GM21576 (cell line): Measurements from ENCODE around the gene ACAD9.
"Not testable (repeated sequence)": the region's sequence is repeated elsewhere in the genome, so short reads cannot be mapped to it uniquely, and the experiment has no call there.

Experiments
- ATAC-seq: cut with Tn5 transposase; IDR thresholded peaks from one replicate; pipeline ENCODE4 v1.9.1; 2021; ENCODE audit warnings: mild to moderate bottlenecking, moderate library complexity; ENCODE audit not compliant: unreplicated experiment

ACAD9 gene

GRCh38 chr3:128879125-128879969 lies at the start of gene ACAD9:
Gene ACAD9, plus strand, starts transcription at chr3:128879620. Its CDS starts 72 bp downstream, at chr3:128879692.
- ATAC-seq = peak; percentile 83

DNA sequence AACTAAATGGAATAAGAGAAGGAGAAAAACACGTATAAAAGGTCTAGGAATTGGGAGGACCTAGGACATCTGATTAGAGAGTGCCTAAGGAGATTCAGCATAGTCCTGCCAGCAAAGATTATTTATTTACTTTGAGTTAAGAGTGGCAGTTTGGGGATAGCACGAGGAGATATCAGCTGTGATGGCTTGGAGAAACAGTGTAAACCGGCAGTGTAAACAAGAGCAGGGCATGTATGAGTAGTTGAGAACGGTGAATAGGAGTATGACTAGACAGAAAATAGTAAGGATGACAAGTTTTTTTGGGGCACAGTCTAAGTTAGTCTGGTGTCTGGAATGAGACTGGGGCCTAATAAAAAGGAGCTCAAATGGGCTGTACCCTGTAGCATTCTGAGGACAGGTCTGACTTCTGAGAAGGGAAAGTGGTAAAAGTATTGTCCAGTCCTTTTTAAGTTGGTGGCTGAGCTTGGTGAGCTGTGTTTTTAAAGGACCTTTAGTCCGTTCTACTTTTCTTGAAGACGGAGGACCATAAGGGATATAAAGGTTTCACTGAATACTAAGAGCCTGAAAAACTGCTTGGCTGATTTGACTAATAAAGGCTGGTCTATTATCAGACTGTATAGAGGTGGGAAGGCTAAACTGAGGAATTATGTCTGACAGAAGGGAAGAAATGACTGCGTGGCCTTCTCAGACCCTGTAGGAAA lies 49.3 kb upstream of the ACAD9 start:
- not testable (repeated sequence) for ATAC-seq

- not testable (repeated sequence) for ATAC-seq
These were observed 48.7 kb upstream of the ACAD9 start for GRCh38 chr3:128830762-128831161.

- not testable (repeated sequence) for ATAC-seq
These were observed 46.4 kb upstream of the ACAD9 start for GRCh38 chr3:128832979-128833378.

DNA sequence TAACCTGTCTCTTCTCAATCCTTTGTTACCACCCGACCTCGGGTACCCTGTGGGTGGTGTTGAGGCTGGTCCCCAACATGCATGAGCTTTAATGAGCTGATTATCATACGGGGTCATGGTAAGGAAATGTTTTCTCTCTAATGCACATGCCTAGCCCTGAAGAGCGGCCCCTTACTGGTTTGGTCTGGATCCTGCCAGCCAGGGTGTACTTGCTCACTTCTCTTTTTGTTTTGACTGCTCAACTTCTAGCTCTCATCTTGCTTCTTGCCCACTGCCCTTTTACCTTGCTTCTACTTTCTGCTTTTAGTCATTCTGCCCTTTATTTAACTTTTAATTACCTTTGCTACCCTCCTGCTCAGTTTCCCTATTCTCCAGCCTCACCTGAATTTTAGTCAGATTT lies 44.3 kb upstream of the ACAD9 start:
- ATAC-seq = no peak

GRCh38 chr3:128841926-128842920 lies 37.2 kb upstream of the ACAD9 start:
- no peak for ATAC-seq

DNA sequence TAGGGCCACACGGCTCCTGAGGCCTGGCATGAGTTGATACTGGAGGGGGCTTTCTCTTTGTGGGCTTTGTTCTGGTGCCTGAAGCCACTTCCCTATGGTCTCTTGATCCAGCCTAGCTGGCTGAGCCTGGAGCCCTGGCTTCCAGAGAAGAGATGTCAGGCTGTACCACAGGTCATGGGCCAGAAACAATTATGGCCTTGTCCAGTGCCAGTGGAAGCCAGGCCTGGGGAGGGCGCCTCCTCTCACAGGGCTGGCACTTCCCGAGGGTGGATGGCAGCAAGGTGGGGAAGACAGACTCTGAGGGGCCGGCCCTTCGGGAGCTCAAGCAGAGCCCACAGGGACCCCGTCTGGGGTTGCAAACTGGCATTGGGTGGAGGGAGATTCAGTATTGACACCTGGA lies 34.9 kb upstream of the ACAD9 start:
- no peak for ATAC-seq

GRCh38 chr3:128845119-128845777 lies 34.2 kb upstream of the ACAD9 start:
- ATAC-seq = no peak

DNA sequence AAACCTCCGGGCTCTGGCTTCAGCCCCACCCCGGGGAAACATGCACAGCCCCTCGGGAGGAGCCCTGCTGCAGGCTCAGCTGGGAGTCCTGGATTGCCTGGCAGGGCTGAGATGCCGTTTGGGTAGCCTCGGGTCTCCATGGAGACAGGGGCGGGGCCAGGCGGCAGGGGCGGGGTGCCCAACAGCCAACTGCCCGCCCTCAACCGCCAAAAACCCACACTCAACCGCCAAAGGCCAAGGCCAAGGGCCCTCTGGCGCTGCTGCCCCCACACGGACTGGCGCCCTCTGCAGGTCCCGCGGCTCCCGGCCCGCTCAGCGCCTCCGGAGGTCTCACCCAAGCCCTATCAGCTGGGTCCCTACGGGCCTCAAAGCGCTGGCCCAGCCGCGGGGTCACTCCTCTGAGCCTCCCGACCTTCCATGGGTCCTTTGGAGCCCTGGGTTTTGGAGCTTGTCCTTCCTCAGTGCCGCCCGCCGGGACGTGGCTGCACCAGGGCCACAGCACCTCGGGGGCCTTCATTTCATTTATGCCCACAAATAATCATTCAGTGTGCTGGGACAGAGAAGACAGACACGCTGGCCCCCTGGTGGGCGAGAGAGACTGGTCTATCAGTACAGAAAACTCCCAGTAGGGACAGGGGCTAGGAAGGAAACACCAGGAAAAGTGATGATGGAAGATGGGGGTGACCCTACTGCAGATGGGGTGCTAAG lies 33.5 kb upstream of the ACAD9 start:
- peak; percentile 73 for ATAC-seq

DNA sequence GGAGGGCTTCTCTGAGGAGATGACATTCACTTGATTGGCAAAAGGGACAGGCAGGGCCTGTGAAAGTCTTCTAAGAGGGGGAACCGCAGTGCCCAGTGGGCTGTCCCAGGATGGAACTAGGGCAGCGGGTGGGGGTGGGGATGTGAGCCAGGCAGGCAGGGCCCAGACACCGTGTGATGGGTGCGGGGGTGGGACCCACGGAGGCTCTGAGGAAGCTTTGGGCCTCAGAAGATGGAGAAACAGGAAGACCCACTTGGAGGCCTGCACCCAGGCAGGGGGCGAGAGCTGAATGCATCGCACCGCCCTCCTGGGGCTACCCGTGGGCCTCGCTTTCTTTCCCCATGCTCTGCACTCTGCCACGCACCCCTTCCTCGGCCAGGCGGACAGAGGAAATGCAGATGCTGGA lies 32.9 kb upstream of the ACAD9 start:
- ATAC-seq = peak; percentile 7

GRCh38 chr3:128847666-128848370 lies 31.6 kb upstream of the ACAD9 start:
- ATAC-seq = no peak

- no peak for ATAC-seq
These were observed 30.5 kb upstream of the ACAD9 start for GRCh38 chr3:128848936-128849335.

DNA sequence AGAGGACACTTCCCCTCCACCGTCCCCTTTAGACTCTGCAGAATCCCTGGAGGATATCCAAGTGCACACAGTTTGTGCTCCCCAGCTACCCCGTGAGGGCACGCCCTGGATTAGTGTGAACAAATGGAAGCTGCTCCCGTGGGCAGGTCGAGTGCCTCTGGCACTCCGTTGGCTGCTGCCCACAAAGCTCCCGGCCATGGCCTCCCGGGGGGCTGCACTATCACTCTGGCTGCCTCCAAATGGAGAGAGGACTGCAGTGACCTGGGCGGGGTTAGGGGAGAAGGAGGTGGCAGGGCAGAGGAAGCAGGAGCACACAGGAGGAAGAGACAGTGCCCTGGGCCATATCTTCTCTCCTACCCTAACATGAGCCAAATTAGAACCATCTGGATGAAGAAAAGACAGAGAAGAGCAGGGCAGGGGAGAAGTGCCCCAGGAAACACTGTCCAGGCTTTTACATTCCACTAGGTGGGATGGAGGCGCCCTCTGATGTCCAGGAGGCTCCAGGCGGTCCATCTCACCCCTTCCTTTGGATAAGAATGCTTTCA lies 29.4 kb upstream of the ACAD9 start:
- ATAC-seq = no peak

DNA sequence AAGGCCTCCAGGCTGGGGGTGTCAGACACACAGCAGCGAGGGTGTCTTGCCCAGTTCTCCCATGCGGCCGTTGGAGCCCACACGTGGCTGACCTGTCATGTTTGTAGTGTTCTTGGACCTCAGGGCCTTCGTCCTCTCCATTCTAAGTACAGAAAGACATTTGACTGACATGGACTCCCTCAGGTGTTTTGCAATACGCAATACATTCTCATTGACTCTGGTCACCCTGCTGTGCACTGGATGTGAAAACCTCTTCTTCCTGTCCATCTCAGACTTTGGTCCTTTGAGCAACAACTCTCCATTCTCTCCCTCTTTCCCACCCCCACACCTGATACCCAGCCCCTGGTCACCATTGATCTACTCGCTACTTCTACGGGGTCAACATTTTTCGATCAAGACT lies 28.9 kb upstream of the ACAD9 start:
- no peak for ATAC-seq

- no peak for ATAC-seq
These were observed 27.8 kb upstream of the ACAD9 start for GRCh38 chr3:128851601-128852000.

GRCh38 chr3:128853826-128854225 lies 25.6 kb upstream of the ACAD9 start:
- ATAC-seq = no peak

- ATAC-seq = no peak
These were observed 24.9 kb upstream of the ACAD9 start for GRCh38 chr3:128854475-128854874.

GRCh38 chr3:128855569-128855968 lies 23.9 kb upstream of the ACAD9 start:
- ATAC-seq = no peak

DNA sequence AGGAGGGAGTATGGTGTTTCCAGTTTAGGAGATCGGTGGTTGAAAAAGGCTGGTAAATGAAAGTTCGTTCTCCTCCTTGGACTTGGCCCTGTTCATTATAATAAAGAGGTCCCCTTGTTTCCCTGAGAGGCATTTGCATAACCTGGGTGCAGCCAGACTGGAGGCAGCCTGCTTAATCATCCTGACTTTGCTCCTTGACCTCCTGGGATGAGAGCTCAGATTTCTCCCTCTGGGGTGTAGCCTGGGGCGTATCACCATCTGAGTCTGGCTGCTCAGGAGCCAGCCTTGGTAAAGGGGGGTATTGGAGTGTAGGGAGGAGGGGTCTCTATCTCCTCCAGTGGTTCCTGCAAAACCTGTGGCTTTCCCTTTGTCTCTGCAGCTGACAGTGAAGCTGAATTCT lies 21.3 kb upstream of the ACAD9 start:
- ATAC-seq = no peak
